HG03159 (cell line): ENCODE data around the gene SLC24A3.
"Not testable (repeated sequence)": the region's sequence is repeated elsewhere in the genome, so short reads cannot be mapped to it uniquely, and the experiment has no call there.

Source experiments
- ATAC-seq: cut with Tn5 transposase; IDR thresholded peaks from one replicate; pipeline ENCODE4 v1.9.1; 2021; ENCODE audit warnings: mild to moderate bottlenecking, moderate library complexity; ENCODE audit not compliant: unreplicated experiment

The SLC24A3 gene

DNA sequence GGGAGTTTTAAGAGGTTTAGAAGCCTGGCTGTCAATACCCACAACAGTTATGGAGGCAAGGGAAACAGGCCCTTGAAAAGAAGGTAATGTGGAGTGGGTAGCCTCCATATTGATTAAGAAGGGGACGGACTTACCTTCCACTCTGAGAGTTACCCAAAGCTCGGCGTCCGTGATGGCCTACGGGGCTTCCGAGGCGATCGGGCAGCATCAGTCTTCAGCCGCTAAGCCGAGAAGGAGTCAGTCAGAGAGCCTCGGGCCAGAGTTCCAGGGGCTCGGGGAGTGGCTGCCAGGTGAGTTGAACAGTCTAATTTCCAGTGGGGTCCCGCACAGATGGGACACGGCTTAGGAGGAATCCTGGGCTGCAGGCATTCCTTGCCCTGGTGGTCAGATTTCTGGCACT, 541.8 kb downstream of the SLC24A3 start:
- ATAC-seq: not testable (repeated sequence)

DNA sequence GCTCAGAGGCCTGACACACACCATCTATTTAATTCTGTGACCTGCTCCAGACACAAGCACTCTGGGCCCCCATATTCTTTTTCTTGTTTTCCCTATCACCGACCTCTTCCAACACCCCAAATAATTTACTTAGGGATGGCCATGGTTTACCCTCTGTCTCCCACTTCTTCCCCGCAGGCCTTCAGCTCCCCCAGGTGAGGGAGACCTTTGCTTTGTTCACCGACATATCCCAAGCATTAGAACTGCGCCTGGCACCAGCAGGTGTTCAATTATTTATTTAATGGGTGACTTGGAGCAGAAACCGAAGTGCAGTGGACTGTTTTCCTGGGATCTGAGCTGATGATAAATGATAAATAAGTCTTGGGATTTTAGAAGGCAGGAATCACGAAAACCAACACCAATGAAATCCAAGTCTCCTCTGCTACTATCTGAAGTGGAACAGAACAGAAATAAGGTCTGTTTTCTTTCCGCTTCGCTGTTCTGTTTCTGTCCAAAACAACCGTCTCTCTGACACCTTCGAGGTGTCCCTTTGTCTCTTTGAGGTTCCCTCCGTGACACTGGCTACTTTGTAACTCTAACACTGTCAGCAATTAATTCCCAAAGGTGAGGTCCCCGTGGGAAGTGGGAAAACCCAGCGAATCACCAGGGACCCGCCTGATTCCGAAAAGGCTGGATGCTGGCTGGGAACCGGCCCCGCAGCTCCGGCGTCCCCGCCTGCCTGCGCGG, 544.5 kb downstream of the SLC24A3 start:
- ATAC-seq: no peak

DNA sequence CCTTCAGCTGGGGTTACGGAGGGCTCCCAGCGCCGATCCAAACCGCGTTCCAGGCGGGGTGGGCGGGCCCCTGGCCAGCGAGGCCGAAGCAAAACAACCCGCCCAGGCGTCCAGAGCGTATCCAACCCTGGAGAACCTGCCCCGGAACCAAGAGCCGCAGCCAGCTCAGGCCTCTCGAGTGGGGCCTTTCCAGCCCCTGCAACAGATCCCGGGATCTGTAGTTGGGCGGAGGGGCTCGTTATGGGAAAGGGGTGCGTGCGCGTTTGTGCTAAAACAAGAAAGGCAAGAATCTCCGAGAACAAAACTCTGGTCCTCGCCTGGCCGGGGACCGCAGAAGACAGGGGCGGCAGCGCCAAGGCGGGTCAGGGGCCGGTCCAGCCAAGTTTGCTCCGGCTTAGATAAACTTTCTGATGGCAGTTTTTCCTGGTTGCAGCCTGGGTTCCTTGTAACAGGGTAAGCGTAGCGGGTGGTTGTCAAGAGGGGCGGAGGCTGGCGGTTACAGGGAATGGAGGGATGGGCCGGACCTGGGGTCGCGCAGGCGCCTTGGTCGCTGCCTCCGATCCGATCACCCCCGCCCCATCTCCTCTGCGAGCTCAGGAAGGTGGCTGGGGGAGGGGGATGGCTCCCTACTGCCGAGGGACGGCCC, 545.2 kb downstream of the SLC24A3 start:
- ATAC-seq: no peak

DNA sequence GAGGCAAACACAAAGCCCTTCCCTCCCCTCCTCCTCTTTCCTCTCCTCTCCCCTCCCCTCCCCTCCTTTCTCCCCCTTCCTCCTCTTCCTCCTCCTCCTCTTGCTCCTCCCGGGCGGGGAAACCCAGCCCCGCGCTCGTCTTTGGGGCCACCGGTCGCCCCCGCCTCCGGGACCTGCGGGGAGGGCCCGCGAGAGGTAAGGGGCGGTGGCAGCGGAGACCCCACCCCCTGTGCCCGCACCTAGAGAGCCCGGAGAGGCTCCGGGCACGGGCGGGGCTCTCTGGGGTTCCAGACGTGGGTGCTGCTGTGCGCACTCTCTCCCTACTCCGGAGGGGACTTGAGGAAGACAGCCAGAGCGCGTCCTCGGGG, 545.7 kb downstream of the SLC24A3 start, which contains the start of gene RIN2:
Gene RIN2 (plus strand): TSS at position 126 of the 368 bp plus-strand sequence. CDS start 131,344 bp downstream, outside the sequence.
- no peak for ATAC-seq

DNA sequence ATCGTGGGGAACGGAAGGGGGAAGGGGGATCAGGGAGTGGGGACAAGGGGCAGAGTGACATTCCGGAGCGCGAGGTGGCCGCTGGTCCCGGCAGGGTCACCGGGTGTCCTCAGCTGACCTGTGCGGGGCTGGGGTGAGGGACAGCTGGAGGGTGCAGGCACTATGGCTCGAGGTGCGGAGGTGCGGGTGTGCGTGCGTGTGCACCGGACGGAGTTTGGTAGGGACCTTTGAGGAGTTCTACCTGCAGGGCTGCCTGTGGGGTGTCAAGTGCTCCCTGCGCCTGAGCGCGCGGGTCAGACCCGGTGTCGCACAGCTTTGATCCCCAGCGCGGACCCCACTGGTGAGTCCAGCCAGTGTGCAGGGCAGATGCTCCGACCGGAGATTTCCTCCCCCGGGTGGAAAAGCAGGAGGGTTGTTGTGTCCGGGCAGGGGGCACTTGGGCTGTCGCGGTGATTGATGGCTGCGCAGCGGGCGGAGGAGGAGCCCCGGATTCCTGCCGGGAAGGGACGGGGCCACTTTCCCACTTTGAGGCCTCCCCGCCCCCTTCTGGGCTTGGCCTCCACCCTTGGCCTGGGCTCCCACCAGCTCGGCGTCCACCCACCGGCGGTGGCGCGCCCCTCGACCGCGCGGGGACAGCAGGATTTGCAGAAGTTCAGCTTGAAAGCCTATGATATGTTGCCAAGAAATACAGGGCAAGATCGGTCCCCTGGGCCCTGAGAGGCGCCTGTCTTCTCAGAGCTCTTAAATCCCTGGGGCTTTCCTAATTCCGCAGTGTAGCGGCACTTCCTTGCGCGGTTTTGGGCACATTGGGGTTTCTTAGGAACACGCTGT, 546.3 kb downstream of the SLC24A3 start:
- no peak for ATAC-seq

DNA sequence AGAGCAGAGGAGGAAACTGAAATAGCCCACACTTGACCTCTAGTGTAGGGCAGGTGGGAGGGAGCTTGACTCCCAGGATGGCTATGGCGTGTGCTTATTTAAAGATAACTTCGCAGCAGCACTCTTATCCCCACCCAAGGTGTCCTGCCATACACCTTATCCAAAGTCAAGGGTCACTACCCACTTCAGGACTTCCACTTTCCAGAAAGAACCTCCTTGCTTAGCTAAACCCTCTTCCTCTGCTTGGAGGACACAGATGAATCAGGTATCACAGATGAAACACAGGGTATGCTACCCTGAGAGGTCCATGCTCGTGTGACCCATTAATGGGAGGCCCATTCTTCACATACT, 547.9 kb downstream of the SLC24A3 start:
- ATAC-seq: no peak

DNA sequence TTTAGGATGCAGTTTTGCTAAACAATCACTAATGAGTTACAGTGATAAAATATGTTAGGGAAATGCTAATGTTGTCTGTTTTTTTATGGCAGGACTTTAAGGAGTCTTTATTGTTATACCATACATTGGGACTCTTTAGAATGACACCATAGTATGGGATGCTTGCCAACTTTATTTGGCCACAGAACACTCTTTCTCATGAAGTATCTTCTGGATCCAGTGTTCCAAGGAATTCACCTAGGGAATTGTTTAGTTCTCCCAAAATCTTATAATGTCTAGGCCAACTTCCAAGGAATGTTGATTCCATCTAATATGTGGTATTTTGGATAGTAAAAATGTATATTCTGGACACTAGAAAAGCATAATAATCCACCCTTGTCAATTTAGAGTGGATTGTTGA, 548.9 kb downstream of the SLC24A3 start:
- no peak for ATAC-seq

DNA sequence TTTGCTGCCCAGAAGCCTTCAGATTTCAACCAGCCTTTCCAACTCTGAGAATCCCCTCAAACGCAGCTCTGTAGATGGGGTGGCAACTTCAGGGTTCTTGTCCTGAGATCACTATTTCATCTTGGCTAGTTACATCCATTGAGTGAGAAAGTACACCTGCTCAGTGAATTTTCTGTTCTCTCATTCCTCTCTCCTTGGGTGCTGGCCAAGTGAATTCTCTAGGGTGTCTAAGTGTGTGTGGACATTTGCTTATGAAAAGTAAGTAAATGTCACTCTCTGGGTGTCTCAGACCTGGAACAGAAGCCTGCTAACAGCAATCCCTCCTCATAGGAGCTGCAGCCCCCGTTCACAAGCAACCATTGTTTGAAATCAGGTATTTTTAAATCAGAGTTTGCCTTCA, 549.4 kb downstream of the SLC24A3 start:
- ATAC-seq: no peak

DNA sequence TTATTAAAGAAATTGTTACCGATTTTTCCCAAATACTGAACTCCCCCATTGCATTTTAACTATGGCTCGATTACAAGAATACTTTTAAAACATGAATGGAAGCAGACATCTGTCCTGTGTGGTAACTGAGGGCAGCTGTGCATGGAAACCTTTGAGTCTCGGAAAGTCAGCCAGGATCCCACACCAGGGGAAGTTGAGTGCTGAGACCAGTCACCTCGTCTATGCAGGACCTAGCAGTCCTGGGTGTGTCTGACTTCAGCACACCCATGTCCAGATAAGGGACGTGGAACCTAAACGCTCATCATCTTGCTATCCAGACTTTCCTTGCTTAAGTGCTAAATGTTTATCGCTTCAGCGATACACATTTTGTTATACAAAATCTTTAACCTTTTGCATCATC, 551.8 kb downstream of the SLC24A3 start:
- no peak for ATAC-seq

DNA sequence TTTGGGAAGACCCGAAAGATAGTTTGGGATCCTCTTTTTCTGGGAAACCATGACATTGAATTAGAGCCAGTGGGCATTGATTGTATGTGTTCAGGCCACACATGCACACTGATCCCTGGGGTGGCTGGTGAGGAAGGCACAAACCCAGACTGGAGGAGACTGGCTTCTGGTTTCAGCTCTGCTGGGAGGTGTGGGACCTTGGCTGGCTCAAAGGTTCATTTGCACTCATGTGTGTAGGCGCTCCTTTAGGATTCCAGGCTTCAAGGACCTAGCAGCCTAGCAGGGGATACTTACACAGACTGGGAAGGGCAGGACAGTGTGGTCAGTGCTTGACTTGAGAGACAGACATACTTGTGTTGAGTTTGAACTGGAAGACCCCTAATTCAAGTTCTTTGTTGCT, 552.8 kb downstream of the SLC24A3 start:
- no peak for ATAC-seq

DNA sequence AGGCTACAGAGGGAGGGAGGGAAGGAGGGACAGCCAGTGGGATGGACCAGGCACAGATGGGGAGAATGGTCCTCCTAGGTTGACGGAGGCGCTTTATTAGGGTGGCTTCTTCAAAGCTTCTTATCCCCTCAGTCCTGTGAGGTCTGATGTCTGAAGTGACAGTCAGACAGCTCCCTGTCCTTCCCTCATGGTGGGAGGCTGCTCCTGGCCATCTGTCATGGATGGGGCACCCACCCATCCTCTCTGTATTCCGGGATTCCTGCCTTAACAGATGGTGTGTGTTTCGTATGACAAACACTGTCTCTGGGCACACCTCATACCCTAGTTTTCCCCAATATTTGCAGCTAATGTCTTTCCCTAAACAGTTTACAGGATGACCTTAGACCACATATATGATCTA, 553.5 kb downstream of the SLC24A3 start:
- ATAC-seq: no peak

DNA sequence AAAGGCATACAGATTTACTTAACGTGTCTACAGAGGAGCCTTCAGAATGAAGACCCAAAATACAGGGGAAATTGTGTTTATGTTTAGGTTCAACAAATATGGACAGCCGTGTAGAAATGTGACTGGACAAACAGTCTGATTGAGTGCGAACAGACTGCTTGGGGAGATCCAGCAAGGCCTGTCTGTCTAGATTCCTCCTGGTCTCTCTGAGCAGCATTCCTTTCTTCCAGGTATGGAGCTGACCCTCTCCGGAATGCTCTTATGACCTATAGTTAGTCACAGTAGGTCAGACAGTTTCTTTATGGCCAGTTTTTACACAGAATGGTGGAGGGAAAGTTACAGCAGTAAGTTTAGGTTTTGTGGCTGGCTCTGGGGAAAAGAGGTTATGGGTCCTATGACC, 554.6 kb downstream of the SLC24A3 start:
- ATAC-seq: no peak

DNA sequence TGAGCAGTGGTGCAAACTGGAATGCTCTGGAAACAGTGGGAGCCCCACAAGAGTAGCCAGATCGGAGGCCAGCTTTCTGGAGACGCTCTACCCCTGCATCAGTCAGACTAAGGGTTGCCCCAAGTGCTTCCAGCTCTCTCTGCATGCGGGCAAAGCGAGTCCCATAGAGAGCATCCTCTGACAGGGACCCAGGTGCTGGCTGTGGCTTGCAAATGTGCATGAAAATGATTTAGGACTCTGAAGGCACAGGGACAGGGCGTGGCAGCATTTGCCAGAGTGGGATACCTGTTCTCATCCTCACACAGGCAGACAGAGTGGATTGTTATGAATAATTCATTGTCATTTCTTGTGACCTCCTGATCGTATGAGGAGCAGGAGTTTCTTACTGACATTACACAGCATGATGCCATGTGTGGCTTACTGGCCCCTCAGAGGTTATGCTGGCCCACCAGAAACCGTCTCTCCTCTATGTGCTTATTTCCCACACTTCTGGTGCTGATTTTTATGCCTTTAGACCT, 555.9 kb downstream of the SLC24A3 start:
- ATAC-seq: no peak

DNA sequence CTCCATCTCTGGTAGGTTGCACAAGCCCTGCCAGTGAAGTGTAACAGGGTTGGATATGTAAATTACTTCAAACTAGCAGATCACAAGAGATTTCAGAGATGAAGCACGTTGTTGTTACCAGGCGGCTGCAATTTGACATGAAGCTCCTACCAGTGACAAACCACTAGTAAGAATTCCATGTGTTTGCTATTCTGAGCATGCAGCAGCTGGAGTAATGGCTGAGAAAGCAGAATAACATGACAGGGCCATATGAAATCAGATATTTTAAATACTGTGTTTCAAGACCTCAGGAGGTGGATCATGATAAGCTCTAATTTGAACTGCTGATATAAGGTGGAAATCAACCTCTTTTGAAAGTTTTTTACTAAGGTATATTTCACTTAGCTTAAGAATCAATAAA, 557.1 kb downstream of the SLC24A3 start:
- no peak for ATAC-seq

DNA sequence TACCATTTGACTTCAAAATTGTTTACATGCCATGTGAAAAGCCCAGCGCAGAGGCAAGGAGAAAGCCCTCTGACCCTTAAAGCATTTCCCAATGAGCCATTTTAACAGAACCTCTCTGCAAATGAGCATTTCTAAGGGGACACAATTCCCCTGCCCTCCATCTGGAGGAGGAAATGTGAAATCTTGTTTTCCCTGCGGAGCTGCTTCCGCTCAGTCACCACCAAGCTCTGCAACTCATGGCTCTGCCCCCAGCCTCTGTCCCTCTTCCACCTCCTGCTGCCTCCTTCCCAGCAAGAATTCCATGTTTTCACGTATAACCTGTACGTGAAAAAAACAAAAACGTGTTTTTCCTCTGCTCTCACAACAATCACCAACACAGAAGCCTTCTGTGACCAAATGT, 557.9 kb downstream of the SLC24A3 start:
- ATAC-seq: no peak

DNA sequence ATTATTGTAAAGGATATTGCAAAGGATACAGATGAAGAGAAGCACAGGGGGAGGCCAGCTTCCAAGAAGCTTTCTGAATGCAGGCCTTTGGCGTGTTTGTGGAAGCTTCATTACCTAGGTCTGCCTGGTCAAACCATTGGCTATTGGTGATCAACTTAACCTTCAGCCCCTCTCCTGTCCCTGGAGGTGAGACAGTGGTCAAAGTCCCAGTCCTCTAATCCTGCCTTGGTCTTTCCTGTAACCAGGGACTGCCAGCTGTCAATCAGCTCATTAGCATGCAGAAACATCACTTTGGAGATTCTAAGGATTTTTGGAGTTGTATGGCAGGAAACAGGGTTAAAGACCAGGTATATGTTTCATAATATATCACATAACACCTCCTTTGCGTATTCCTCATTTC, 558.6 kb downstream of the SLC24A3 start:
- ATAC-seq: no peak
